Activated CD4-positive, alpha-beta T cell treated with anti-CD3 and anti-CD28 coated beads, Interleukin-2, amount 50 U/mL, for 1 hour (primary cell): ENCODE results near the gene SUMO3.

ENCODE experiments used
- DNase-seq: peaks from one replicate; pipeline ENCODE4 v3.0.0-alpha.2; 2020

Gene SUMO3

DNA sequence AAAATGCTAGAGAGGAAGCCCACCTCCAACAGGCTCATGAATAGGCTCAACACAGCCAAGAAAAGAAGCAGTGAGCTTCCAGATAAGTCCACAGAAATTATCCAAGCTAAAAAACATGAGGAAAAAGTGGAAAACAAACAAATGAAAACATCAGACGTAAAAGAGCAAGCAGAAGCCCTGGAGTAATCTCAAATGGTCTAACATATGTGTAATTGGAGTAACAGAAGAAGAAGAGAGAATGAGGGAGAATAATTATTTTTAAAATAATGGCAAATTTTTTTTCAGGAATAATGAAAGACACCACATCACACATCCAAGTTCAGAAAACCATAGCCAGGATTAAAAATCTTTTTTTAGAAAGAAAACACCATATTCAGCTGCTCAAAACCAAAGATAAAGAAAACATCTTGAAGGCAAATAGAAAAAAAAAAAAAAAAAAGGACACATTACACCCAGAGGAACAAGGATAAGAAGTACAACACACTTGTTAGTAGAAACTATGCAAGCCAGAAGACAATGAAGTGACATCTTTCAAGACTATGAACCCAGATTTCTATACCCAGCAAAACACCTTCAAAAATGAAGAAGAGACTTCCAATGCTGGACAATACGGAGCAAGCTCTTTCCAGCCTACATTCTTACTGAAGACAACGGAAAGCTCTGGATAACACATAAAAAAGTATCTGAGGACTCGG, 10.6 kb upstream of the SUMO3 start:
- no peak for DNase-seq

DNA sequence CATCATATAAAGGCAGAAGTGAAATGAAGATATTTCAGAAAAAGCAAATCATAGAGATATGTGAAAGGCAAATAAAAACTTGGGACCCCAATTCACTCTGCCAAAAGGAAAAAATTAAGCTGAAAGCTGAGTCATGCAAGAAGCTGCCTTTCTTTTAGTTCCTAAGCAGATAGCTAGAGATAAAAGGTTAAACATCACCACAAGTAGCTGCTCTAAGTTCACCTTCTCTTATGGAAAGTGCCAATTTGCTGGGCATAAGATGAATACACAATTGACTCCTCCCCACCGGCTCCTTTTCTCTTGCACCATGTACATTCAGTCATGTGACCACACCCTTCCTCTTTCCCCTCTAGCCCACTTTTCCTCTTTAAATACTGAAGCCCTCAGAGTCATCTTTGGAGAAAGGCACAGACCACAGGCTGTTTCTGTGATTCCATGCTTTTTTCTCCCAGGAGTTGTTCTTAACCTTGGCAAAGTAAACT, 5.4 kb upstream of the SUMO3 start:
- no peak for DNase-seq

DNA sequence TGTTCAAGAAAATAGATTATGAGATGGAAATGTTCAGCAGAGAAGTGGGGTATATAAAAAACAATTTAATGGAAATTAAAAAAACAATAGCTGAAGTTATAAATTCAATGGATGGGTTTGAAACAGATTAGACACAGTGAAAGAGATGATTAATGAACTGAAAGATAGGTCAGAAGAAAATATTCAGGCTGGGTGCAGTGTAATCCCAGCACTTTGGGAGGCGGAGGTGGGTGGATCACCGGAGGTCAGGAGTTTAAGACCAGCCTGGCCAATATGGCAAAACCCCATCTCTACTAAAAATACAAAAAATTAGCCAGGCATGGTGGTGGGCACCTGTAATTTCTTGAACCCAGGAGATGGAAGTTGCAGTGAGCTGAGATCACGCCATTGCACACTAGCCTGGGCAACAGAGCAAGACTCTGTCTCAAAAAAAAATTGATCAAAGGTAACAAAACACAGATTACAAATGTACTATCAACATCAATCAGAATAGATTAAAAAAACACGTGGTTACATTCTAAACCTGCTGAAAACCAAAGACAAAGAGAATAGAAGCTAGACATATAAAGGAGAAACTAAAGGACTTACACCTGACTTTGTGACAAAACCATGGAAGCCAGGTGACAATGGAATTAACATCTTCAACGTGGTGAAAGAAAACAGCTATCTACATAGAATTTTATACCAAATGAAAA, 4.8 kb upstream of the SUMO3 start:
- no peak for DNase-seq

DNA sequence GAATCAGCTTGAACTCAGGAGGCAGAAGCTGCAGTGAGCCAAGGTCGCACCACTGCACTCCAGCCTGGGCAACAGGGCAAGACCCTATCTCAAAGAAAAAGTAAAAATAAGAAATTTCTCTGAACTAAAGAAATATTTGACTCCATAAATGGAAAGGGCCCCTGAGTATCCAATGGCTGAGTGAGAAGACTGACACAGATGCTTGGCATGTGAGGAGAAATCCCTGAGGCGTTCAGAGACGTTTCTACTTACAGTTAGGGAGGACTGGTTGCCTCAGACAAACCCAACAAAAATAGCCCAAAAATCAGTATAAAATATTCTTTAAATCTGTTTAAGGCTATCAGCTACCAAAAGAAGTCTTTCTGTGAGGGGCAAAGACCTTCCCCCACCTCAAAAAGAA, 3.0 kb upstream of the SUMO3 start:
- no peak for DNase-seq

DNA sequence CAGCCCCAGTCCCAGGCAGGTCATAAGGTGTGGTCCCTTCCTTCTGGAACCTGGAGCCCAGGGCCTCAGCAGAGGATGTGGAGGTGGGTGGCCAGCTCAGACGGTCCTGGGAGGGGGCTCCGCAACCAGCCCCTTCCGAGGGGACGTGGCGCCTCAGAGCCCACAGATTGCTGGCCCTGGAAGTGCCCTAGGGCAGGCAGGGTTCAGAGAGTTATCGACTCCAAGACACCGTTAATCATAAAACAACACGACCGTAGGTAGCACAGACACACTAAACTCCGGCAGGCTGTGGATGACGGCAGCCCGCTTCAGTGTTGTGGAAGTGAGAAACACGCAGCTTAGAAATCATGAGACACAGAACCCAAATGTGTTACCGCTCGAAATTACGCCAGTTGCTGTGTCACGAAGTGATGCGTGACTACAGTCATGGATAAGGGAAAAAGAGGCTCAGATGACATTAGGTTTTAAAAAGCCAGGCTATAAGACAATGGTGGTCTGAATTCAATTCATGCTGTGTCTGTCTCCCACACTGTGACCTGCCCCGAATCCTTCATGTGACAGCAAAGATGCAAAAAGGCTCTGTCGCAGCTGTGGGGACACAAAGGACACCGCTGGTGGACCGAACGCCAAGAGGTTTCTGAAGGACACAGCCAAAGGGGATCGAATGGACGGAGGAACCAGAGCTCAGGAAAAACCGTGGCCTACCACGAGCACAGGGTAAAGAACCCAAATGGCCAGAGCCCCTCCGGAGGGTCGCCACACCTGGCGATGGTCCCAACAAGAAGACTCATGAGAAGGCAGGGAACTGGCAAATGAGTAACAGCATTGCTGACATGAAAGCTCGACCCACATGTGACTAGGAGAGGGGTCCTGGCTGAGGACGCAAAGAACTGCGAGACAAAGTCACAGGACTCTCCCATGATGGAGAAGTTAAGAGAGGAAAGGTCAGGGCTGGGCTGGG, 1.7 kb upstream of the SUMO3 start:
- DNase-seq: no peak

DNA sequence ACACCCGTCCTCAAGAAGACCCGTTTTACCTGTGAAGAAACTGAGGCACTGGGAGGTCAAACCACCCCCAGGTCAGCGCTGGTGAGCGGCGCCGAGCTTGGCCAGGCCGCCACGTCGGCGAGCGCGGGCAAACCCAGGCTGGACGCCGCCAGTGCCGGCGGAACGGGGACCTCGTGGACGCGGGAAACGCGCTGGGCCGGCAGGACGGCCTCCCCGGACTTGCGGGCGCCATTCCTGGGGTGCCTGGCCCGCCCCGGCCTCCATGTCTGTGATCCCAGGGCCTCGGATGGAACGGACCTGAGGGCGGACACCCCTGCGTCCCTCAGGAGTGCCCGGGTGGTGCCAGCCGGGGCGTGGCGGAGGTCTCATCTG, 764 bp upstream of the SUMO3 start:
- no peak for DNase-seq

DNA sequence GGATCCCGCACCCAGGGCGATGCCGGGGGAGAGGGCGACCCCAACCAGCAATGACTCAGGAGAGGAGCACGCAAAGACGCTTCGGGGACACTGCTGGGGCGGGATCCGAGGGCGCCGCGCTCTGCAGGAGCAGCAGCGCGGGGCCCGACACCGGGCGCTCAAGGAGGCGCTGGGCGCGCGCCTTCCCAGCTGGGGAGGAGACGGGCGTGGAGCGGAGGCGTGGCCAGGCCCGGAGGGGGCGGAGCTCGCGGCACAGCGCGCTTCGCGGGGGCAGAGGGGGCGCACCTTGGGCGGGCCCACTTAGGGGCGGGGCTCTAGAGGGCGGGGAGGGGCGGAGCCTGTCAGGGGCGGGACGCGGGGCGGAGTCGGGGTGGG, 369 bp downstream of the SUMO3 start:
- DNase-seq: peak; percentile 91

DNA sequence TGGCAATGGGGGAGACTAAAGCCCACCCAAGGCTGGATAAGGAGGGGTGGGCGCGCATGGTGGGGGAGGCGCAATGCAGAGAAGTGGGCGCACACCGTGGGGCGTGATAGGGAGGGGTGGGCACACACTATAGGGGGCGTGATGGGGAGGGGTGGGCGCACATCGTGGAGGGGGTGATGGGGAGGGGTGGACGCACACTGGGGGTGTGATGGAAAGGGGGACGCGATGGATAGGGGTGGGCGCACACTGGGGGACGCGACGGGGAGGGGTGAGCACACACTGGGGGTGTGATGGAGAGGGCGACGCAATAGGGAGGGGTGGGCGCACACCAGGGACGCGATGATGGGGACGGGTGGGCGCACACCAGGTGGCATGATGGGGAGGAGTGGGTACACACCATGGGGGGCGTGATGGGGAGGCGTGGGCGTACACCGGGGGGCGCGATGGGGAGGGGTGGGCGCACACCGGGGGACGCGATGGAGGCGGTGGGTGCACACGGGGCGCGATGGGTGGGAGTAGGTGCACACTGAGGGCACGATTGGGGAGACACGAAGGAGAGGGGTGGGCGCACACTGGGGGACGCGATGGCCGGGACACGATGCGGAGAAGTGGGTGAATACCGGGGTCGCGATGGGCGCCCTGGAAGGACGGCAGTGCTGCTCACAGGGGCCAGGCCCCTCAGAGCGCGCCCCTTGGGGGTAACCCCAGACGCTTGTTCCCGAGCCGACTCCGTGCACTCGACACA, 929 bp downstream of the SUMO3 start:
- DNase-seq: no peak

DNA sequence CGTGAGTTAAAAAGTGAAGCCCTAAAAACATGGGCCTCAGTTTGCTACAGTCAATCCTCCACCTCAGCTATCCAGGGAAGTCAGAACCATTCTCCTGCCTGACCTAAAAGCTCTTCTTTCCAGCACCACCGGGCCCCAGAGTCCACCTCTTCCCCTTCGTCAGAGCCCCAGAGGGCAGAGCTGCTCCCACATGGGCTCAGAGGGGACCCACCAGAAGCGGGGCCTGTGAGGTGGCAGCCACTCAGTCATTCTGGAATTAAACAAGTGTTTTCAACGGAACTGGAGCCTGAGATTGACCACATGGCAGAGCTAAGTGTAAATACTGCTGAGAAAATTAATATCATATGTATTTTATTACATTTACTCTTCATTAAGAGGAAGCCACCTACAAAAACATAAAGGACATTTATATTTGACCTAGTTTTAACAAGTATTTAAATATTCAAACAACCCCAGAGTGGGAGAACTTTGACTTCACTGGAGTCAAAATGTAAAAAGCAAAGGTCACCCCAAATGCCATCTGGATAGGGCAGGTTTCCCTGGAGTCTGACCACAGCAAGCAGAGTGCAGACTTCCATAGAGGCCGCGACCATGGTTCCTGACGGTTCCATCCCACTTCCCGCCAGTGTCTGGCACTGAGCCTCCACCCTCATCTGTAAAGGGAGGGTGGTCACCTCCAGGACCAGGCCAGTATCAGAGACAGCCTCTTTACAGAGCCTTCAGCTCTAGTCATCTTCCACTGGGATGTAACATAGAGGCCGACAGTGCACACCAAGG, 1.8 kb downstream of the SUMO3 start:
- DNase-seq: no peak

DNA sequence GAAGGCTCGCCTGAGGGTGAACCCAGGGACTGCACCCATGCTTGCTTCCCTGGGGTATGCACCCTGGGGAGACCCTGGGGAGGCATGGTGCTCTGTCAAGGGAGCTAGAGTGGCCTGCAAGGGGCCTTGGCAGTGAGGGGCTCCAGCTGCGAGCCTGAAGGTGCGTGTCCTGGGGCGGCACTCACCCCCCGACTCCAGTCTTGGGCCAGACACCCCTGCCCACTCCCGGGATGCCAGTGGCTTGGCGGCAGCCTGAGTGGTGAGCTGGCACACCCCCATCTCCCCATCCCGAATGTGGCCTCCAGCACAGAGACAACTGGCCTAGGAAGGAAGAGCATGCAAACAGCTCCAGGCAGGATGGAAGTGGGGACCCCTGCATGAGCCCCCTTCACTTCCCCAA, 2.6 kb downstream of the SUMO3 start:
- DNase-seq: no peak

DNA sequence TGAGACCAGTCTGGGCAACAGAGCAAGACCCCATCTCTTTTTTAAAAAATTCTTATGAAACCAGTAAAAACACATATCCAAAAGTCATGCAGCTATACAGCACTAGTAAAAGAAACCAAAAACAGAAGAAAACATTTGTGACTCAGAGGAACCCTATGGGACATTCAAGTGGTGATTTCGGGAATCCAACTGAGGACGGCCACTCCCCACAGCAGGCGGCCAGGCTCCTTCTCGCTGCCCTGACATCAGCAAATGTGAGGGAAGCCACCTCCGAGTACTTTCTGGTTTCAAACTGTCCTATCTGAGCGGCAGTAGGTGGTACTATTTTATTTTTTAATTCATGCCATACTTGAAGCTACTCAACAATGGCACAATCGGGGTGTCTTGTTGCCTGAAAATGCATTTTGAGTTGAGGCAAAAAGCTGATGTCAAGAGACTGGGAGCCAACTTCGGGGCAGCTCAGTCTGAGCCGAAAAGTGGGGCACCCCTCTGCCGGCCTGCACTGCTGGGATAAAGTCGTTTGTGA, 3.3 kb downstream of the SUMO3 start:
- DNase-seq: no peak

DNA sequence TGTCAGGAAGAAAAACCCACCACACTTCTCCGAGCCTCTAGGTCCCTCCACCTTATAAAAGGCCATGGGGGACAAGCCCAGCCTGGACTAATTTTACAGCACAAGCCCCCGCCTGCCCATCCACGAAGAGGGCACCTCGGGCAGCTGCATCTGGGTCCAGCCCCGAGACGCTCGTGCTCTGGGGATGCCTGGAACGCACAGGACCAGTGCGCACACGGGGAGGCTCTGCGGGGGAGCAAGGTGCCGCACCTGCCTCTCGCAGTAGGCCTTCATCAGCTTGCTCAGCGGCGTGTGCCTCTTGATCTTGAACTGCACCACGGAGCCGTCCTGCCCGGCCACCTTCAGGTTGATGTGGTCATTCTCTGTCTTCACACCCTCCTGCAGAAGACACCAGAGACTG, 4.1 kb downstream of the SUMO3 start:
- no peak for DNase-seq

DNA sequence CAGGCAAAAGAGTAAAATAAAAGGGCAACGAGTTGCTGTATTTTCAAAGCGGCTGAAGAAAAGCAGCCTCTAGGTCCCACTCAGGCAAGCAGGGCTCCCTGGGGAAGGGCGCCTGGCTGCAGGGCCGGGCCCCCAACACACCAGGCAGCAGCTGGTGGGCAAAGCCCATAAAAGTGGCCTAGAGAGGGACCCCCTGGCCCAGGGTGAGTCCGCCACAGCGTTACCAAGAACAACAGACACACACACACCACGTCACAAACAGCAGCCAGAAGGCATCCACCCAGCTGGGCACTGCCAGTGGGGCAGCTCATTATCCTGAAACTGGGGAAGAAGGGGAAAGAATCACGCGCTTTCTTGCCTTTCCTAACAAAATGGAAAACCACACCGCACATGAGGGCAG, 4.7 kb downstream of the SUMO3 start:
- DNase-seq: no peak

DNA sequence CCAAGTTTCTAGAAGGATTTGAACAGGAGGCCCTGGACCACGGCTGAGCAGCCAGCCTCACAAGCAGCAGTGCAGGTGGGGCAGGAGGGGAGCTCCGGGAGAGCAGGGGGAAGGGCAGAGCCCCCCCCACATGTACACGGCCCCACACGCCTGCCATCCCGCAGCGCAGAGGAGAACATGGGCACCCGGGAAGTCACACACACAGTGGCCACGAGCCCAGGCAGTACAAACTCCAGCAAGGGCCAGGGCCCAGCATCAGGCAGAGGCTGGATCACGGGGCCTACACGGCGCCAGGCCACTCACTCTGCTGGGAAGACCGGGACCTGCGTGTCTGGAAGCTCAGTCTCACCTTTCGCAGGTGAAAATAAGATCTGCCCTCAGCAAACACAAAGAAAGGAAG, 5.2 kb downstream of the SUMO3 start:
- DNase-seq: no peak

DNA sequence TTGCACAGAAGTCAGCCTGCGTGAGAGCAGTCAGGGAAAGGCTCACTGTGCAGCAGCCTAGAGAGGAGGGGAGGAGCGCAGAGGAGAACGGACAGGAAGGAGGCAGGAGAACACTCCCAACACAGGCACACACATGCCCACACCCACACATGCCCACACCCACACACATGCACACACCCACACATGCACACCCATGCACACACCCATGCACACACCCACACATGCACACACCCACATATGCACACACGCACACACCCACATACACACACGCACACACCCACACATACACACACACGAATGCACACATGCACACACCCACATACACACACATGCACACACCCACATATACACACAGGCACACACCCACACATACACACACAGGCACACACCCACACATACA, 7.1 kb downstream of the SUMO3 start:
- no peak for DNase-seq

DNA sequence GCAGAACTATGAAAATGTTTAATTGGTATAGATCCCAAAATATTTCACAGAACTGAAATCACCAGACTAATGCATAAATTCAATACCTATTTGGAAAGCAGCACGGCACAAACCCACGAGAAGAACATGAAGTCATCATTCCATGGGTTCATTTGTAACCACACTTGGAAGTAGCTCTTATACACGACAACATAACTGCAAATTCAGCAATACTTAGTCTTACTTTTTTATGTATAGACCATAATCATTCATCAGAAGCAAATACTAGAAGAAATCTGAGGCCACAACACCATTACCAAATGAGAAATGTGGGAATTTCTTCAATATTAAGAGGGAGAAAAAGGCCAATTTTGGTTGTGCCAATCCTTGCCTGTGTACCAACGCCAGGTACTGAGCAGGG, 12.0 kb downstream of the SUMO3 start:
- DNase-seq: no peak

DNA sequence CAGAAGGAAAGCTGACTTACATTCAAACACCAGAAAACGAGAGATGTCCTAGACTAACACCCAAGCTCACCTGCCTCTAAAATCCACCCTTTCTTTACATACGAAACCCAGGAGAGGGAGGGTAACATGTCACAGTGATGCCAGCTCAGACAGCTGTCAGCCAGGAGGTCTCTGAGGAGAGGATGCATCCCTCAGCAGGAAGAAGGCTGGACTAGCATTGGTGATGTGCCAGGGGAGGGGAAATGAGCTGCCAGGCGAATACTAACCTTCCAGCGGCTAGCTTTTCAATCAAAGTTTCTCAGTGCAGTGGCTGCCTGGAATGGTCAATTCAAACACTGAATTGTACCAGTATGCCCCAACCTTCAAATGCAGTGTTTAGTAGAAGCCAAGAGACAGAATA, 12.6 kb downstream of the SUMO3 start:
- DNase-seq: no peak

DNA sequence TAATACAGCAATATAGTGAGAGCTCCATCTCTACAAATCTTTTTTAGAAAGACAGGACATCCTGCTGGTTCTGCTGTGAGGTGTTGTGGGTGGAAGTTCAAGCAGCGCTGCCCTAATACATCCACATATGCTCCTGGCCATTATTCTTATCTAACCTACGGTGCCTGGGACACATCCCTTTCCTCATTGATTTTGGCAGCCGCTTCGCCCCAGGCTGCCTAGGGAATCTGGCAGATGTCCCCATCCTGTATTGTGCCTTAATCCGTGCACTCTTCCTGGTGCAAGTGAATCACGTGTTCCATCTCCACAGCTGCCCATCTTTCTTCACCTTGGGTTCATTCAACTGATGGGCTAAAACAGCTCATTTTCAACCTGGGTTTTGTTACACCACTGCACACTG, 13.1 kb downstream of the SUMO3 start:
- DNase-seq: no peak

DNA sequence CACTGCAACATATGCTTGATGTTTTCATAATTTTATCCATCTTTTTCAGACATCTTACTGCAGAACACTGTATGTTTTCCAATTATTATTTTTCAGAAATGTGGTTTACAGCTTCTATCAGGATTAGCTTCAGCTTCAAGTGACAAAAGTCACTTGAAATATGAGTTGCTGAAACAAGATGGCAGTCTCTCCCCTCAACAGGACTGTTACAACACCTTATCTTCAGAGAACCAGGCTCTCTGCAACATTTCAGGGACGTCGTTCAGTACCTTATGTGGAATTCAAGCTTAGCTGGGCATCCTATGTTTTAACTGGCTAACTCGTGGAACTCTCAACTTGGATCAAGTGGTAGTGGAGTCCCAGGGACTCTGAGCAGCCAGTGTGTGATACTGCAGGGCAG, 14.2 kb downstream of the SUMO3 start:
- DNase-seq: no peak

DNA sequence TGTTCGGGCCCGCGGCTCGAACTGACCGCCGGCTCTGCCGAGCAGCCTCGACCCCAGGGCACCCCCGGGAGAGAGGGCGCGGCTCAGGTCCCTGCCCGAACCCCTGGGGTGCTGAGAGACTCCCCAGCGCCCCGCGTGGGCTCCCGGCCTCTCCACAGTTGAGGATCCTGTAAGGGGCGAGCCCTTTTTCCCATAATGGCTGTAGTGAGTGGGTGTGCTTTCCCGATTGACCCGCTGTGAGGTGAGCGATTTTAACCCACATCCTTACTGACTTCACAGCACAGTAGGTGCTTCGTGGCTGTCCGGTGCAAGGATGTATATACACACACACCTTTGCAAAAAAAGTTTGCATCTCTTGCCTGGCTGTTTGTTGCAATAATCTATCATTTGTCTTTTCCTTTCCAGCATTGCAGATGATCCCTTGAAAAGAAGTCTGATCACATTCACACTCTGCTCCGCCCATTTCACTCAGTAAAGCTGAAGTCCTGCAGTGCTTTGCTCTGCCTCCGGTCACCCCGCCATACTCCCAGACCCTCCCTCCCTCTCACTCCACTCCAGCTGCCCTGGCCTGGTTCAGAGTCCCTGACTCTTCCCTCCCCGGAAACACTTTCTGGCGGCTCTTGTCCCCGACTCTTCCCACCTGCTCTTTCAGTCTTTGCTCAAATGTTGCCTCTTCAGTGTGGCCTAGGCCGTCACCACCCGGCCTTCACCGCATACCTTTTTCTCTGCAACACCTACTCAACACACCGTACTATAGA, 15.3 kb downstream of the SUMO3 start:
- no peak for DNase-seq
